Lower leg skin (tissue), 4 donors: ENCODE data around the gene PDZD2. TPM values are rescaled to one million over a fixed set of nuclear protein-coding genes. Genes with fewer than 3 reads are reported as not detected.
A peak's percentile ranks its signal among the peaks of the same experiment; 100 is the strongest.
"Not testable (repeated sequence)": the region's sequence is repeated elsewhere in the genome, so short reads cannot be mapped to it uniquely, and the experiment has no call there.

Source experiments
- DNase-seq, 2 donors: peaks; one replicate each; pipeline ENCODE4 v3.0.0-alpha.2; 2019; ENCODE audit warnings: low spot score in 2 of 2
- H3K4me3 ChIP-seq: fragments of 200-600 bp; sonication (generic); 2 replicates; pipeline ENCODE4 v1.5.1; 2017; ENCODE audit warnings: mild to moderate bottlenecking, low read depth; ENCODE audit not compliant: poor library complexity, severe bottlenecking
- CTCF ChIP-seq, 3 donors: fragments of 450-650 bp; IDR thresholded peaks; one replicate each; pipeline ENCODE4 v1.5.1; 2016; ENCODE audit warnings: antibody characterized with exemption in 3 of 3, mild to moderate bottlenecking in 3 of 3, moderate library complexity in 2 of 3
- POLR2A ChIP-seq, 2 donors: fragments of 450-650 bp; IDR thresholded peaks; one replicate each; pipeline ENCODE4 v1.6.1; 2016 to 2017; ENCODE audit warnings: antibody characterized with exemption in 2 of 2, mild to moderate bottlenecking in 1 of 2, moderate library complexity in 1 of 2
- WGBS, 2 donors: methylation state at CpG; one replicate each; pipeline ENCODE4 v1.1.5; 2018; 5-methylcytosine and 5-hydroxymethylcytosine counted together
- intact Hi-C: fragments of 100-400 bp; cut with DNase I; formaldehyde crosslinking; loops from one replicate; pipeline ENCODE4 v1.15.0; 2023; ENCODE audit warnings: low total_unique reads
- total RNA-seq, 4 donors: library from RNA; depleted of rRNA; stranded (reverse); fragments of >200 nt; gene quantifications; one replicate each; pipeline ENCODE4 v1.1.0, GENCODE V29; 2016

The PDZD2 gene
- total RNA-seq, 4 donors from 2014 or later, result 102 to 150 (median 116) TPM

- no peak for DNase-seq
- TF ChIP-seq POLR2A (IDR thresholded peaks at IDR 0.05) (no peak), CTCF (IDR thresholded peaks at IDR 0.05) (no peak)
- 67% methylated on average over 7 of the region's 7 CpGs for whole genome bisulfite sequencing, 2 donors
- intact Hi-C loops, result no loop called here
- no peak overlapping the region for H3K4me3 ChIP-seq
Observed at GRCh38 chr5:32013658-32014057, 374.7 kb downstream of the PDZD2 start.

- intact Hi-C loops, result no loop called here
- WGBS, 2 donors, result 76 to 78% methylated on average over 10 of the region's 10 CpGs
- DNase-seq, result no peak
- TF ChIP-seq POLR2A (IDR thresholded peaks at IDR 0.05) (no peak), CTCF (IDR thresholded peaks at IDR 0.05) (no peak)
- no peak overlapping the region for H3K4me3 ChIP-seq
Observed at GRCh38 chr5:32014096-32014745, 375.3 kb downstream of the PDZD2 start.

GRCh38 chr5:32015262-32015661 lies 376.3 kb downstream of the PDZD2 start:
- 97 to 98% methylated on average over 9 of the region's 9 CpGs for WGBS, 2 donors
- DNase-seq, intact Hi-C loops, H3K4me3 ChIP-seq: not testable (repeated sequence)

GRCh38 chr5:32017692-32018367 lies 378.9 kb downstream of the PDZD2 start:
- TF ChIP-seq CTCF (IDR thresholded peaks at IDR 0.05), result no peak
- TF ChIP-seq POLR2A (IDR thresholded peaks at IDR 0.05), result no peak
- H3K4me3 ChIP-seq, result no peak overlapping the region
- intact Hi-C loops, result no loop called here
- DNase-seq, result no peak
- 51 to 60% methylated on average over 8 of the region's 8 CpGs for WGBS, 2 donors

GRCh38 chr5:32018476-32019436 lies 379.8 kb downstream of the PDZD2 start:
- no peak overlapping the region for H3K4me3 ChIP-seq
- no peak for TF ChIP-seq CTCF (IDR thresholded peaks at IDR 0.05)
- no peak for TF ChIP-seq POLR2A (IDR thresholded peaks at IDR 0.05)
- WGBS, 2 donors, result 57 to 63% methylated on average over 14 of the region's 14 CpGs
- intact Hi-C loops, result no loop called here
- DNase-seq, result peak in 1 of 2 donors; percentile 29

- no peak overlapping the region for H3K4me3 ChIP-seq
- intact Hi-C loops, result no loop called here
- TF ChIP-seq CTCF (IDR thresholded peaks at IDR 0.05) (no peak), POLR2A (IDR thresholded peaks at IDR 0.05) (no peak)
- DNase-seq, result no peak
- whole genome bisulfite sequencing, 2 donors, result 84 to 86% methylated on average over 4 of the region's 4 CpGs
Observed at GRCh38 chr5:32020271-32020670, 381.3 kb downstream of the PDZD2 start.
